ENCODE results near the gene ZNF385C.
"Not testable (repeated sequence)": the region's sequence is repeated elsewhere in the genome, so short reads cannot be mapped to it uniquely, and the experiment has no call there.

ZNF385C gene

GRCh38 chr17:42016941-42017865, 81.1 kb downstream of the ZNF385C start, which contains the start of gene DNAJC7:
TSS of gene DNAJC7 (minus strand) at chr17:42017439. CDS start at chr17:42017416, 23 bp downstream.
- peak; percentile 92 for DNase-seq

GRCh38 chr17:42016411-42016831, 81.9 kb downstream of the ZNF385C start:
- DNase-seq = peak; percentile 16

- DNase-seq = not testable (repeated sequence)
These were observed 84.5 kb downstream of the ZNF385C start for GRCh38 chr17:42013740-42014139.

- not testable (repeated sequence) for DNase-seq
These were observed 85.9 kb downstream of the ZNF385C start for GRCh38 chr17:42012363-42012762.

- no peak for DNase-seq
These were observed 87.3 kb downstream of the ZNF385C start for GRCh38 chr17:42010898-42011516.

- not testable (repeated sequence) for DNase-seq
These were observed 88.0 kb downstream of the ZNF385C start for GRCh38 chr17:42010266-42010680.

GRCh38 chr17:42009170-42009569, 89.1 kb downstream of the ZNF385C start:
- DNase-seq = no peak

GRCh38 chr17:42005166-42005565, 93.1 kb downstream of the ZNF385C start:
- no peak for DNase-seq

- DNase-seq = no peak
These were observed 95.4 kb downstream of the ZNF385C start for GRCh38 chr17:42002792-42003301.

- no peak for DNase-seq
These were observed 96.0 kb downstream of the ZNF385C start for GRCh38 chr17:42002175-42002791.

- no peak for DNase-seq
These were observed 96.5 kb downstream of the ZNF385C start for GRCh38 chr17:42001729-42002128.

GRCh38 chr17:42000413-42001133, 97.7 kb downstream of the ZNF385C start:
- no peak for DNase-seq

- no peak for DNase-seq
These were observed 99.8 kb downstream of the ZNF385C start for GRCh38 chr17:41998497-41998896.

GRCh38 chr17:41996855-41997164, 101.5 kb downstream of the ZNF385C start:
- DNase-seq = no peak

- no peak for DNase-seq
These were observed 105.7 kb downstream of the ZNF385C start for GRCh38 chr17:41992576-41992975.

- no peak for DNase-seq
These were observed 108.4 kb downstream of the ZNF385C start for GRCh38 chr17:41989702-41990419.

- DNase-seq = no peak
These were observed 109.9 kb downstream of the ZNF385C start for GRCh38 chr17:41988418-41988817.

- no peak for DNase-seq
These were observed 110.6 kb downstream of the ZNF385C start for GRCh38 chr17:41987642-41988041.

GRCh38 chr17:41986634-41987033, 111.6 kb downstream of the ZNF385C start:
- no peak for DNase-seq

- DNase-seq = no peak
These were observed 112.4 kb downstream of the ZNF385C start for GRCh38 chr17:41985919-41986318.

GRCh38 chr17:41984454-41984853, 113.8 kb downstream of the ZNF385C start:
- DNase-seq = no peak
